Measurements from ENCODE around the gene ACTC1. TPM values are rescaled to one million over a fixed set of nuclear protein-coding genes. Genes with fewer than 3 reads are reported as not detected.

ACTC1 gene
- total and polyA plus RNA-seq, 10 of the 15 experiments (the other 5 are each of a cell fraction or from before 2014, with no cell fraction given), result 1.6 TPM; not detected in 9

DNA sequence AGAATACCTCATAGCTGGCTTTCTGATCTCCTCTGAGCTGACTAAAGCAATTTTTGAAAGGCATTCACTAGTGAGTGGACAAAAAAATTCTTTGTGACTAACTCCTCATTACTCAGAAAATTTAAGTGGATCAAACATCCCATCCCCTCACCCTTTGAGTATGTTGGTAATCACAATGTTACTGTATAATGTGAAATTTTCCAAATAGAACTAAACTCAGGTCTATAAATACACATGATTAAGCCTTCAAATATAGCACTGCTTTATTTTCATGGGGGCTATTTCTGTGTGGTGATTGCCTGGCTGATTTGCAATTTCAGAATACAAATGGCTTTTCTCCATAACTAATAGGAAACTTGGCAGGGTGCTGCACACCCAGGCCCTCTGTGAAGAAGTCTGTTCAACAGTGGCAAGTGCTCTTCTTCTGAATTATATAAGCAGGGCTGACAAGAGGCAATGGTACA, 45.9 kb upstream of the ACTC1 start:
- ATAC-seq, result no peak
- H3K27ac ChIP-seq (ENCODE audit: control insufficient read depth, insufficient read depth), result no peak overlapping the region
- SMC1A ChIA-PET (ENCODE audit: uncharacterized antibody, unreplicated experiment), result no interaction called here
- in situ Hi-C loops (cut with MboI), result no loop called here
- POLR2A ChIA-PET, result no interaction called here
- no peaks in the 10 kb centered on the region for H3K4me1 ChIP-seq (ENCODE audit: control insufficient read depth, insufficient read depth, low read length)
- no TSS peak for BruUV-seq (replicated peaks)
- DNase-seq (ENCODE audit: low read depth, low spot score), result no peak
- RAD21 ChIA-PET (ENCODE audit: unreplicated experiment), result no interaction called here
- no peak for TF ChIP-seq RBBP5 (conservative IDR thresholded peaks at IDR 0.05)
- no peak for TF ChIP-seq CREM (IDR thresholded peaks at IDR 0.05; ENCODE audit: low read depth)
- no peak for TF ChIP-seq SMAD1 (IDR thresholded peaks at IDR 0.05; ENCODE audit: low read depth, partially characterized antibody)
- TF ChIP-seq, protein P1, sequence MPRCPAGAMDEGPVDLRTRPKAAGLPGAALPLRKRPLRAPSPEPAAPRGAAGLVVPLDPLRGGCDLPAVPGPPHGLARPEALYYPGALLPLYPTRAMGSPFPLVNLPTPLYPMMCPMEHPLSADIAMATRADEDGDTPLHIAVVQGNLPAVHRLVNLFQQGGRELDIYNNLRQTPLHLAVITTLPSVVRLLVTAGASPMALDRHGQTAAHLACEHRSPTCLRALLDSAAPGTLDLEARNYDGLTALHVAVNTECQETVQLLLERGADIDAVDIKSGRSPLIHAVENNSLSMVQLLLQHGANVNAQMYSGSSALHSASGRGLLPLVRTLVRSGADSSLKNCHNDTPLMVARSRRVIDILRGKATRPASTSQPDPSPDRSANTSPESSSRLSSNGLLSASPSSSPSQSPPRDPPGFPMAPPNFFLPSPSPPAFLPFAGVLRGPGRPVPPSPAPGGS (IDR thresholded peaks at IDR 0.05; ENCODE audit: borderline replicate concordance, insufficient read depth, low read depth, low read length, poor library complexity, severe bottlenecking), result no peak
- TF ChIP-seq GATAD2B (conservative IDR thresholded peaks at IDR 0.05; ENCODE audit: low read depth), result no peak
- TF ChIP-seq, protein P2, sequence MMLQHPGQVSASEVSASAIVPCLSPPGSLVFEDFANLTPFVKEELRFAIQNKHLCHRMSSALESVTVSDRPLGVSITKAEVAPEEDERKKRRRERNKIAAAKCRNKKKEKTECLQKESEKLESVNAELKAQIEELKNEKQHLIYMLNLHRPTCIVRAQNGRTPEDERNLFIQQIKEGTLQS (IDR thresholded peaks at IDR 0.05; ENCODE audit: borderline replicate concordance, extremely low read depth, low read depth, low read length), result no peak
- no peak for TF ChIP-seq HDAC6 (IDR thresholded peaks at IDR 0.05; ENCODE audit: unreplicated experiment)
- TF ChIP-seq ZNF384 (IDR thresholded peaks at IDR 0.05; ENCODE audit: borderline replicate concordance, low read depth, low read length), result no peak
- no peak for TF ChIP-seq GABPA (IDR thresholded peaks at IDR 0.05; ENCODE audit: low read depth)
- no peaks in the 10 kb centered on the region for H4K20me1 ChIP-seq (ENCODE audit: control insufficient read depth, insufficient read depth)
- FAIRE-seq, result no peak
- H3K9ac ChIP-seq (ENCODE audit: control insufficient read depth, insufficient read depth, low read length), result no peak overlapping the region
- CTCF ChIA-PET, result no interaction called here
- H3K4me2 ChIP-seq (ENCODE audit: control insufficient read depth, insufficient read depth), result no peak overlapping the region
- H3K27me3 ChIP-seq (replicated peaks in 1 of 2; ENCODE audit: control insufficient read depth in 2 of 2, insufficient read depth in 2 of 2, low read length in 1 of 2), result no peaks in the 10 kb centered on the region
- no peaks in the 10 kb centered on the region for H3K9me3 ChIP-seq (replicated peaks; ENCODE audit: control insufficient read depth, insufficient read depth, low read length)
- no peak overlapping the region for H3K4me3 ChIP-seq
- intact Hi-C loops (cut with micrococcal nuclease; ENCODE audit: unreplicated experiment), result no loop called here
- no peak overlapping the region for H2AFZ ChIP-seq (ENCODE audit: control insufficient read depth, low read depth, low read length)
- H3K79me2 ChIP-seq (ENCODE audit: control insufficient read depth, insufficient read depth, low read length), result no peaks in the 10 kb centered on the region
- H3K36me3 ChIP-seq (ENCODE audit: control insufficient read depth in 2 of 2, insufficient read depth in 2 of 2, low read length in 1 of 2), result no peaks in the 10 kb centered on the region

Data from GM12878 (cell line).